Suprapubic skin (tissue), 3 donors: Measurements from ENCODE around the gene DNAH10.

ENCODE experiments used
- CTCF ChIP-seq, 2 donors: fragments of 200-600 bp in 1 of 2; fragments of 450-650 bp in 1 of 2; sonication (generic) in 1 of 2; IDR thresholded peaks; one replicate each; pipeline ENCODE4 v1.5.1; 2016 to 2019; ENCODE audit warnings: antibody characterized with exemption in 2 of 2, mild to moderate bottlenecking in 1 of 2, moderate library complexity in 1 of 2
- EP300 ChIP-seq: sonication (generic); formaldehyde crosslinking; IDR thresholded peaks from one replicate; pipeline ENCODE4 v1.6.1; 2017; ENCODE audit warnings: antibody characterized with exemption

- TF ChIP-seq EP300 (no peak), CTCF (IDR thresholded peaks at IDR 0.05) (no peak)
These were observed 187.7 kb downstream of the DNAH10 start for GRCh38 chr12:123949770-123950165.
